Smooth muscle cell (in vitro differentiated cells): ENCODE data around the gene PELI2. TPM values are rescaled to one million over a fixed set of nuclear protein-coding genes. Genes with fewer than 3 reads are reported as not detected.
A peak's percentile ranks its signal among the peaks of the same experiment; 100 is the strongest.

ENCODE experiments used
- DNase-seq: peaks from one replicate; lab custom pipeline; 2025; ENCODE audit not compliant: unreplicated experiment; lab: John Stamatoyannopoulos, UW
- H2AFZ ChIP-seq: fragments of 200-600 bp; sonication (generic); 2 replicates; pipeline ENCODE4 v1.6.0; 2016; ENCODE audit warnings: antibody characterized with exemption, low read depth, mild to moderate bottlenecking
- H3F3A ChIP-seq: fragments of 200-600 bp; sonication (generic); 2 replicates; pipeline ENCODE4 v1.6.0; 2017; ENCODE audit warnings: antibody characterized with exemption, low read depth
- H3K27ac ChIP-seq: fragments of 200-600 bp; sonication (generic); 2 replicates; pipeline ENCODE4 v1.5.1; 2016; ENCODE audit warnings: low read depth, mild to moderate bottlenecking
- H3K27me3 ChIP-seq: fragments of 200-600 bp; sonication (generic); 2 replicates; pipeline ENCODE4 v1.6.1; 2016; ENCODE audit warnings: low read depth, mild to moderate bottlenecking
- H3K36me3 ChIP-seq: fragments of 200-600 bp; sonication (generic); 2 replicates; pipeline ENCODE4 v1.5.1; 2016; ENCODE audit warnings: low read depth
- H3K4me1 ChIP-seq: fragments of 200-600 bp; sonication (generic); 2 replicates; pipeline ENCODE4 v1.5.1; 2016; ENCODE audit warnings: low read depth
- H3K4me2 ChIP-seq: fragments of 200-600 bp; sonication (generic); 2 replicates; pipeline ENCODE4 v1.6.0; 2016; ENCODE audit warnings: mild to moderate bottlenecking
- H3K4me3 ChIP-seq: fragments of 200-600 bp; sonication (generic); 2 replicates; pipeline ENCODE4 v1.5.1; 2016; ENCODE audit warnings: mild to moderate bottlenecking
- H3K79me2 ChIP-seq: fragments of 200-600 bp; sonication (generic); 2 replicates; pipeline ENCODE4 v1.6.0; 2016; ENCODE audit warnings: low read depth, mild to moderate bottlenecking
- H3K9ac ChIP-seq: fragments of 200-600 bp; sonication (generic); 2 replicates; pipeline ENCODE4 v1.6.0; 2016; ENCODE audit warnings: low read depth
- H3K9me3 ChIP-seq: fragments of 200-600 bp; sonication (generic); replicated peaks from 2 replicates; pipeline ENCODE4 v1.5.1; 2016; ENCODE audit warnings: low read depth
- H4K20me1 ChIP-seq: fragments of 200-600 bp; sonication (generic); 2 replicates; pipeline ENCODE4 v1.6.0; 2016; ENCODE audit warnings: low read depth
- WGBS: methylation state at CpG from one replicate; pipeline ENCODE4 v1.1.7; 2016; ENCODE audit warnings: low lambda C conversion rate; 5-methylcytosine and 5-hydroxymethylcytosine counted together
- polyA plus RNA-seq: library from polyadenylated mRNA; unstranded; fragments of >200 nt; fragmentation: Nextera tagmentation; extraction: Ambion mirVana; gene quantifications from 2 replicates; pipeline ENCODE4 v1.2.1, GENCODE V29; 2016
- total RNA-seq: library from RNA; depleted of rRNA; stranded (reverse); fragments of >200 nt; gene quantifications from 2 replicates; pipeline ENCODE4 v1.2.3, GENCODE V29; 2014
- TF ChIP-seq, protein P1 (sequence below): fragments of 200-600 bp; sonication (generic); IDR thresholded peaks from 2 replicates; pipeline ENCODE4 v1.5.1; 2017; ENCODE audit warnings: borderline replicate concordance, mild to moderate bottlenecking, antibody characterized with exemption; ENCODE audit not compliant: insufficient read depth, poor library complexity, severe bottlenecking

Gene PELI2
- total and polyA plus RNA-seq, 2 experiments from 2014 or later: 4.6 to 9.1 TPM

DNA sequence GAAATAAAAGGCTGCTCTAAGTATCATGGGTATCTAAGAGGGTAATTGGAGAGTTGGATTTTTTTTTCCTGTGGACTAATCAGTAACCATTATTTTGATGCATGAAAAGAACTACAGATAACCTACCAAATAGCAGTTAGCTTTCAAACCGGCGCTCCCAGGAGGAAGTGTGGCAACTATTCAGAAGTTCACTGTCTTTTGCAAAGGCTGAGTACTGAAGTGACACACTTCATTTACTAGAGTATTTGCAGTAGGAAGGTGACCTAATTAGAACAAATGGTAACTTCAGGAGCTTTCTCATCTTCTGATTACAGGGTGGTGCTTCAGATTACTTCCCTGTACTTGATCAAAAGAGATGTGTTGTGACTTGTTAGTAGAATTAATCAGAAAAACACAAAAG lies 87.7 kb downstream of the PELI2 start:
- Histone ChIP-seq H3K27ac (peak overlapping the region; percentile 80), H3K9ac (no peak overlapping the region), H3K4me1 (peaks cover 39% of the 10 kb centered on the region), H3K4me3 (no peak overlapping the region), H3K79me2 (peaks cover 8% of the 10 kb centered on the region), H3K4me2 (peak overlapping the region; percentile 15), H3K36me3 (no peaks in the 10 kb centered on the region), H4K20me1 (no peaks in the 10 kb centered on the region), H2AFZ (no peak overlapping the region), H3K9me3 (no peaks in the 10 kb centered on the region), H3F3A (peaks cover 6% of the 10 kb centered on the region), H3K27me3 (no peaks in the 10 kb centered on the region)
- TF ChIP-seq, protein P1, sequence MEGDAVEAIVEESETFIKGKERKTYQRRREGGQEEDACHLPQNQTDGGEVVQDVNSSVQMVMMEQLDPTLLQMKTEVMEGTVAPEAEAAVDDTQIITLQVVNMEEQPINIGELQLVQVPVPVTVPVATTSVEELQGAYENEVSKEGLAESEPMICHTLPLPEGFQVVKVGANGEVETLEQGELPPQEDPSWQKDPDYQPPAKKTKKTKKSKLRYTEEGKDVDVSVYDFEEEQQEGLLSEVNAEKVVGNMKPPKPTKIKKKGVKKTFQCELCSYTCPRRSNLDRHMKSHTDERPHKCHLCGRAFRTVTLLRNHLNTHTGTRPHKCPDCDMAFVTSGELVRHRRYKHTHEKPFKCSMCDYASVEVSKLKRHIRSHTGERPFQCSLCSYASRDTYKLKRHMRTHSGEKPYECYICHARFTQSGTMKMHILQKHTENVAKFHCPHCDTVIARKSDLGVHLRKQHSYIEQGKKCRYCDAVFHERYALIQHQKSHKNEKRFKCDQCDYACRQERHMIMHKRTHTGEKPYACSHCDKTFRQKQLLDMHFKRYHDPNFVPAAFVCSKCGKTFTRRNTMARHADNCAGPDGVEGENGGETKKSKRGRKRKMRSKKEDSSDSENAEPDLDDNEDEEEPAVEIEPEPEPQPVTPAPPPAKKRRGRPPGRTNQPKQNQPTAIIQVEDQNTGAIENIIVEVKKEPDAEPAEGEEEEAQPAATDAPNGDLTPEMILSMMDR: no peak
- WGBS: 65% methylated on average over 2 of the region's 2 CpGs
- DNase-seq: no peak

DNA sequence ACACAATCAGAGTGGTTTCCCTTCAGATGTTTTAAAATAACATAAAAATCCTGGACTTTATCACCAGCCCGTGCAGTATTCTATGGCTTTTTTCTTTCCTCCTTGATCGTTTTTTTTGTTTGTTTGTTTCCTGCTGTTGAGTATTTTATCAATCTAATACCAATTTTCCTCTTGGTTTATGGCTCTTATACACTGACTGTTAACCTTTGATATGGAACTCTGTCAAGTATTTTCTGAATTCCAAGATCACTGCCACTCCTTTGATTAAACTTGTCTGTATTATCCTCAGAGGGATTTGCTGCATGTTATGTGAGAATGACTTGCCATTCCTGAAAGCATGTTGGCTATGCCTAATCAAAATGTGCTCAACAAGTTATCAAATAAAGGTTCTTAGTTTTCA lies 88.4 kb downstream of the PELI2 start:
- Histone ChIP-seq H3K27me3 (no peaks in the 10 kb centered on the region), H3K4me2 (peak overlapping the region; percentile 15), H3K36me3 (no peaks in the 10 kb centered on the region), H4K20me1 (no peaks in the 10 kb centered on the region), H3K9ac (no peak overlapping the region), H3K9me3 (no peaks in the 10 kb centered on the region), H3K27ac (peak overlapping the region; percentile 80), H3F3A (peaks cover under 1% of the 10 kb centered on the region), H2AFZ (no peak overlapping the region), H3K4me1 (peaks cover 39% of the 10 kb centered on the region), H3K4me3 (no peak overlapping the region), H3K79me2 (peaks cover 8% of the 10 kb centered on the region)
- 30% methylated on average over 2 of the region's 2 CpGs for WGBS
- TF ChIP-seq, protein P1: no peak
- no peak for DNase-seq

DNA sequence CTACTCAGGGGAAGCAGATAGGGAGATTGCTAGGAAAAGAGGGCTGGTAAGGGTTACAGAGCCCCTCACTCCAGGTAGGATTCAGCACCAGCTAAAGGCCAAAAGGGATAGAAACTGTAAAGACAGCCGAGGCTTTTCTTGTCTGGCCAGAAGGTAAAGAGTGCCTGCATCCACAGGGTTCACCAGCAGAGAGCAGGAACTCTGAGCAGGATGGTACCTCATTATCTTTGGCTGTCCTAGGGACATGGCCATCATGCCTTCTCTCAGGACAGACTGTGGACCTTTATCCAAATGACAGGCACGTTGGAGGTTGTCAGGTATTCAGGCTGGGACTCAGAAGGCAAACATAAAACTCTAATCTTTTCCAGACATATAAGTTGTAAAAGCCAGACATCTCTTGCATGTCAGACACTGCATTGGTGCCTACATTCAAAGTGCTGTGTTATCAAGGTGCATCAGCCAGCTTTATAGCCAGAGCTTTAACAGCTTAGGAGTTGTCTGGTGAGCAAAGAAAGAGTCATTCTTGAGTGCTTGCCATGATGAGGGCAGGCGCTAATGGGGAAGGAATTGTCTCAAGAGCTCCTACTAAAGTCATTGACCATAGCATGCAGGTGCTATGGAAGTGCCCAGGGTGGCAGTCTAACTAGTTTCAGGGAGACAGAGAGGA lies 89.5 kb downstream of the PELI2 start:
- no peak for DNase-seq
- no peak overlapping the region for H2AFZ ChIP-seq
- peaks cover 48% of the 10 kb centered on the region for H3K4me1 ChIP-seq
- 40% methylated on average over 3 of the region's 3 CpGs for WGBS
- peak overlapping the region; percentile 66 for H3K9ac ChIP-seq
- H3K79me2 ChIP-seq: peaks cover 8% of the 10 kb centered on the region
- peak overlapping the region; percentile 4 for H3K4me2 ChIP-seq
- TF ChIP-seq, protein P1: no peak
- H3K4me3 ChIP-seq: no peak overlapping the region
- no peaks in the 10 kb centered on the region for H3F3A ChIP-seq
- H3K27ac ChIP-seq: peak overlapping the region; percentile 80
- H3K27me3 ChIP-seq: no peaks in the 10 kb centered on the region
- H4K20me1 ChIP-seq: no peaks in the 10 kb centered on the region
- H3K9me3 ChIP-seq: no peaks in the 10 kb centered on the region
- H3K36me3 ChIP-seq: no peaks in the 10 kb centered on the region

DNA sequence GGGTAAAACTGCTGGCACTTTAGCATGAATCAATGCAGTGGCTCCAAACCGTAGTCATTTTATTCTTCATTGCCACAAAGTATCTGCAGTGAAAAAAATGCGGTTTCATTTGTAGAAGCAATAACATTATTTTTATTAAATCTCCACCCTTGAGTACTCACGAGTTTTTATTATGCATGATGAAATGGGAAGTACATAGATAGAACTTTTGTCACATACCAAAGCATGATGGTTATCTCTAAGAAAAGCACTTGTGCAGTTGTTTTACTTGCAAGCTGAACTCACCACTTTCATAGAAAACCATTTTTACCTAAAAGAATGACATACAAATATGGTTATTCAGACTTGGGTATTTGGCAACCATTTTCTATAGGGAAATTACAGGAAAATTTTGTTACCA lies 90.3 kb downstream of the PELI2 start:
- Histone ChIP-seq H3K4me3 (no peak overlapping the region), H3K36me3 (no peaks in the 10 kb centered on the region), H3K4me1 (peaks cover 56% of the 10 kb centered on the region), H3F3A (no peaks in the 10 kb centered on the region), H3K9me3 (no peaks in the 10 kb centered on the region), H4K20me1 (no peaks in the 10 kb centered on the region), H3K9ac (no peak overlapping the region), H3K4me2 (no peak overlapping the region), H3K27ac (peak overlapping the region; percentile 80), H3K79me2 (peaks cover 8% of the 10 kb centered on the region), H3K27me3 (no peaks in the 10 kb centered on the region), H2AFZ (no peak overlapping the region)
- 87% methylated on average over 3 of the region's 3 CpGs for WGBS
- TF ChIP-seq, protein P1: no peak
- no peak for DNase-seq
